ENCODE measurements around the gene MAGI3.
"Not testable (repeated sequence)": the region's sequence is repeated elsewhere in the genome, so short reads cannot be mapped to it uniquely, and the experiment has no call there.

The MAGI3 gene

GRCh38 chr1:113444857-113445256 lies 54.5 kb downstream of the MAGI3 start:
- DNase-seq (ENCODE audit: low read depth): no peak

- no peak for DNase-seq (ENCODE audit: low read depth)
Measured at GRCh38 chr1:113451710-113452109, 61.4 kb downstream of the MAGI3 start.

GRCh38 chr1:113452921-113453770 lies 62.8 kb downstream of the MAGI3 start:
- DNase-seq (ENCODE audit: low read depth): no peak

- no peak for DNase-seq (ENCODE audit: low read depth)
Measured at GRCh38 chr1:113453771-113454083, 63.4 kb downstream of the MAGI3 start.

- no peak for DNase-seq (ENCODE audit: low read depth)
Measured at GRCh38 chr1:113455374-113455773, 65.1 kb downstream of the MAGI3 start.

- no peak for DNase-seq (ENCODE audit: low read depth)
Measured at GRCh38 chr1:113456967-113457366, 66.7 kb downstream of the MAGI3 start.

- no peak for DNase-seq (ENCODE audit: low read depth)
Measured at GRCh38 chr1:113459279-113459678, 69.0 kb downstream of the MAGI3 start.

GRCh38 chr1:113467991-113468390 lies 77.7 kb downstream of the MAGI3 start:
- DNase-seq (ENCODE audit: low read depth): no peak

GRCh38 chr1:113478427-113479195 lies 88.3 kb downstream of the MAGI3 start:
- not testable (repeated sequence) for DNase-seq (ENCODE audit: low read depth)

GRCh38 chr1:113479713-113480676 lies 89.7 kb downstream of the MAGI3 start:
- no peak for DNase-seq (ENCODE audit: low read depth)

GRCh38 chr1:113485131-113485530 lies 94.8 kb downstream of the MAGI3 start:
- not testable (repeated sequence) for DNase-seq (ENCODE audit: low read depth)

- no peak for DNase-seq (ENCODE audit: low read depth)
Measured at GRCh38 chr1:113488576-113489177, 98.4 kb downstream of the MAGI3 start.

- DNase-seq (ENCODE audit: low read depth): no peak
Measured at GRCh38 chr1:113490384-113490783, 100.1 kb downstream of the MAGI3 start.

- DNase-seq (ENCODE audit: low read depth): no peak
Measured at GRCh38 chr1:113493533-113493932, 103.2 kb downstream of the MAGI3 start.

- no peak for DNase-seq (ENCODE audit: low read depth)
Measured at GRCh38 chr1:113505357-113505756, 115.0 kb downstream of the MAGI3 start.

GRCh38 chr1:113507552-113508214 lies 117.4 kb downstream of the MAGI3 start:
- no peak for DNase-seq (ENCODE audit: low read depth)

- DNase-seq (ENCODE audit: low read depth): no peak
Measured at GRCh38 chr1:113508364-113509164, 118.2 kb downstream of the MAGI3 start.

- DNase-seq (ENCODE audit: low read depth): not testable (repeated sequence)
Measured at GRCh38 chr1:113509766-113510165, 119.5 kb downstream of the MAGI3 start.

- DNase-seq (ENCODE audit: low read depth): no peak
Measured at GRCh38 chr1:113511269-113511668, 121.0 kb downstream of the MAGI3 start.

GRCh38 chr1:113515498-113515897 lies 125.2 kb downstream of the MAGI3 start:
- no peak for DNase-seq (ENCODE audit: low read depth)
